Mesenchymal stem cell (in vitro differentiated cells and primary cell): ENCODE results near the gene HCRTR1.

Experiments used
- DNase-seq: peaks from one replicate; pipeline ENCODE4 v3.0.0-alpha.2; 2013
- H2AFZ ChIP-seq: one replicate; pipeline ENCODE4 v1.6.1; 2013; ENCODE audit warnings: low read depth, mild to moderate bottlenecking, control low read depth, inconsistent platforms, low read length, moderate library complexity
- H2AK5ac ChIP-seq: 2 replicates; pipeline ENCODE4 v1.6.1; 2013; ENCODE audit warnings: low read length, moderate library complexity, mild to moderate bottlenecking, inconsistent platforms; ENCODE audit not compliant: severe bottlenecking
- H2BK120ac ChIP-seq: one replicate; pipeline ENCODE4 v1.6.1; 2013; ENCODE audit warnings: low read depth, mild to moderate bottlenecking, inconsistent platforms, low read length, moderate library complexity
- H2BK12ac ChIP-seq, 2 experiments: one replicate each; pipeline ENCODE4 v1.6.1; 2013; ENCODE audit warnings: inconsistent platforms in 2 of 2, low read length in 2 of 2, mild to moderate bottlenecking in 2 of 2, moderate library complexity in 2 of 2, control low read depth in 1 of 2
- H2BK15ac ChIP-seq: one replicate; pipeline ENCODE4 v1.6.1; 2013; ENCODE audit warnings: mild to moderate bottlenecking, low read depth, inconsistent platforms; ENCODE audit not compliant: poor library complexity, severe bottlenecking
- H2BK5ac ChIP-seq: 2 replicates; pipeline ENCODE4 v1.6.1; 2013; ENCODE audit warnings: low read depth, mild to moderate bottlenecking, low read length, control low read depth, inconsistent platforms; ENCODE audit not compliant: poor library complexity, severe bottlenecking
- H3K14ac ChIP-seq, 2 experiments: one replicate each; pipeline ENCODE4 v1.6.1; 2013; ENCODE audit warnings: inconsistent platforms in 2 of 2, low read length in 2 of 2, control low read depth in 1 of 2, mild to moderate bottlenecking in 1 of 2, moderate library complexity in 1 of 2
- H3K18ac ChIP-seq, 2 experiments: one replicate each; pipeline ENCODE4 v1.6.1; 2013; ENCODE audit warnings: inconsistent platforms in 2 of 2, low read length in 2 of 2, control low read depth in 1 of 2, low read depth in 1 of 2, mild to moderate bottlenecking in 1 of 2
- H3K23ac ChIP-seq, 2 experiments: one replicate each; pipeline ENCODE4 v1.6.1; 2013; ENCODE audit warnings: inconsistent platforms in 2 of 2, low read length in 2 of 2, mild to moderate bottlenecking in 2 of 2, moderate library complexity in 2 of 2, control low read depth in 1 of 2
- H3K27ac ChIP-seq: 2 replicates; pipeline ENCODE4 v1.5.1; 2013; ENCODE audit warnings: mild to moderate bottlenecking, moderate library complexity, low read length, control low read depth, inconsistent platforms; ENCODE audit not compliant: poor library complexity, severe bottlenecking
- H3K27me3 ChIP-seq, 2 experiments: 2 replicates each; pipeline versions ENCODE4 v1.6.1 to v1.7.0; 2013; ENCODE audit warnings: low read length in 2 of 2, mild to moderate bottlenecking in 2 of 2, moderate library complexity in 2 of 2, control low read depth in 1 of 2, inconsistent platforms in 1 of 2; ENCODE audit not compliant: control insufficient read depth in 1 of 2, insufficient read depth in 1 of 2
- H3K36me3 ChIP-seq, 2 experiments: 2 replicates each; pipeline versions ENCODE4 v1.6.1 to v1.7.0; 2013; ENCODE audit warnings: low read length in 2 of 2, control low read depth in 1 of 2, inconsistent platforms in 1 of 2, low read depth in 1 of 2, mild to moderate bottlenecking in 1 of 2; ENCODE audit not compliant: insufficient read depth in 2 of 2, control insufficient read depth in 1 of 2
- H3K4ac ChIP-seq, 2 experiments: one replicate each; pipeline ENCODE4 v1.6.1; 2013; ENCODE audit warnings: inconsistent platforms in 2 of 2, low read length in 2 of 2, mild to moderate bottlenecking in 2 of 2, moderate library complexity in 2 of 2, control low read depth in 1 of 2, low read depth in 1 of 2
- H3K4me1 ChIP-seq: 2 replicates; pipeline ENCODE4 v1.6.1; 2013; ENCODE audit warnings: low read depth, low read length, control low read depth; ENCODE audit not compliant: control insufficient read depth, insufficient read depth
- H3K4me2 ChIP-seq: 2 replicates; pipeline ENCODE4 v1.6.1; 2013; ENCODE audit warnings: low read length, mild to moderate bottlenecking, inconsistent platforms; ENCODE audit not compliant: poor library complexity, severe bottlenecking
- H3K4me3 ChIP-seq, 2 experiments: 2 replicates each; pipeline versions ENCODE4 v1.5.1 to v1.7.0; 2013; ENCODE audit warnings: low read length in 2 of 2, mild to moderate bottlenecking in 2 of 2, control low read depth in 1 of 2, low read depth in 1 of 2; ENCODE audit not compliant: insufficient read depth in 1 of 2
- H3K79me1 ChIP-seq: replicated peaks from 2 replicates; pipeline ENCODE4 v1.6.1; 2013; ENCODE audit warnings: mild to moderate bottlenecking, control low read depth, low read length, inconsistent platforms; ENCODE audit not compliant: poor library complexity, severe bottlenecking
- H3K9ac ChIP-seq: 2 replicates; pipeline ENCODE4 v1.7.0; 2013; ENCODE audit warnings: mild to moderate bottlenecking, low read length, moderate library complexity
- H3K9me3 ChIP-seq: 2 replicates; pipeline ENCODE4 v1.7.0; 2013; ENCODE audit warnings: mild to moderate bottlenecking, low read length; ENCODE audit not compliant: control insufficient read depth
- H4K8ac ChIP-seq: one replicate; pipeline ENCODE4 v1.6.1; 2013; ENCODE audit warnings: inconsistent platforms, mild to moderate bottlenecking, low read length, moderate library complexity
- H4K91ac ChIP-seq: one replicate; pipeline ENCODE4 v1.6.1; 2013; ENCODE audit warnings: mild to moderate bottlenecking, low read length, inconsistent platforms
- WGBS: methylation state at CpG from one replicate; pipeline ENCODE4 v1.1.7; 2013; ENCODE audit warnings: mixed read lengths; 5-methylcytosine and 5-hydroxymethylcytosine counted together

HCRTR1 gene

GRCh38 chr1:31593136-31593665 is 24.3 kb upstream of the HCRTR1 start:
- H2AK5ac ChIP-seq = peak overlapping the region; percentile 40
- no peaks in the 10 kb centered on the region for H3K79me1 ChIP-seq
- no peaks in the 10 kb centered on the region for H3K9me3 ChIP-seq
- H3K4ac ChIP-seq = no peak overlapping the region
- H3K4me2 ChIP-seq = no peak overlapping the region
- no peak for DNase-seq
- H4K91ac ChIP-seq = no peak overlapping the region
- no peak overlapping the region for H2BK120ac ChIP-seq
- H2AFZ ChIP-seq = no peak overlapping the region
- WGBS = 74% methylated on average over 4 of the region's 5 CpGs
- no peak overlapping the region for H3K4me3 ChIP-seq
- no peak overlapping the region for H3K14ac ChIP-seq
- no peak overlapping the region for H2BK12ac ChIP-seq
- no peak overlapping the region for H4K8ac ChIP-seq
- H2BK15ac ChIP-seq = no peak overlapping the region
- no peak overlapping the region for H3K18ac ChIP-seq
- H3K23ac ChIP-seq = no peak overlapping the region
- H3K4me1 ChIP-seq = peaks cover 28% of the 10 kb centered on the region
- H2BK5ac ChIP-seq = no peak overlapping the region
- no peak overlapping the region for H3K9ac ChIP-seq
- peaks cover 0 to 3% of the 10 kb centered on the region in 2 experiments for H3K27me3 ChIP-seq
- H3K36me3 ChIP-seq = peaks cover 0 to 4% of the 10 kb centered on the region in 2 experiments
- H3K27ac ChIP-seq = no peak overlapping the region

- Histone ChIP-seq H3K23ac (no peak overlapping the region), H3K4me2 (no peak overlapping the region), H2AK5ac (no peak overlapping the region), H3K9me3 (no peaks in the 10 kb centered on the region), H2AFZ (no peak overlapping the region), H3K27ac (no peak overlapping the region), H3K4me3 (no peak overlapping the region), H2BK5ac (no peak overlapping the region), H4K91ac (no peak overlapping the region), H3K4me1 (peaks cover 20% of the 10 kb centered on the region), H4K8ac (no peak overlapping the region), H3K36me3 (no peaks in the 10 kb centered on the region), H3K27me3 (peaks cover 0 to 3% of the 10 kb centered on the region in 2 experiments), H3K79me1 (no peaks in the 10 kb centered on the region), H2BK12ac (no peak overlapping the region), H3K4ac (no peak overlapping the region), H3K9ac (no peak overlapping the region), H2BK120ac (no peak overlapping the region), H2BK15ac (no peak overlapping the region), H3K18ac (no peak overlapping the region), H3K14ac (no peak overlapping the region)
- DNase-seq = peak; percentile 68
- 41% methylated on average over 10 of the region's 10 CpGs for WGBS
These were observed 23.5 kb upstream of the HCRTR1 start for GRCh38 chr1:31593770-31594632.

- no peaks in the 10 kb centered on the region for H3K9me3 ChIP-seq
- 85% methylated on average over 4 of the region's 4 CpGs for WGBS
These were observed 21.4 kb upstream of the HCRTR1 start for GRCh38 chr1:31595836-31596736.

GRCh38 chr1:31596737-31597097 is 20.8 kb upstream of the HCRTR1 start:
- Histone ChIP-seq H2AFZ (no peak overlapping the region), H3K4ac (no peak overlapping the region), H3K27ac (no peak overlapping the region), H2AK5ac (no peak overlapping the region), H3K9me3 (no peaks in the 10 kb centered on the region), H3K23ac (no peak overlapping the region), H2BK15ac (no peak overlapping the region), H3K4me2 (no peak overlapping the region), H3K4me3 (no peak overlapping the region), H3K9ac (no peak overlapping the region), H3K14ac (no peak overlapping the region), H3K27me3 (no peaks in the 10 kb centered on the region), H2BK5ac (no peak overlapping the region), H3K79me1 (no peaks in the 10 kb centered on the region), H3K4me1 (peaks cover 7% of the 10 kb centered on the region), H3K36me3 (no peaks in the 10 kb centered on the region), H4K8ac (no peak overlapping the region), H3K18ac (no peak overlapping the region), H2BK12ac (no peak overlapping the region), H4K91ac (no peak overlapping the region), H2BK120ac (no peak overlapping the region)
- 83% methylated on average over 5 of the region's 6 CpGs for WGBS
- no peak for DNase-seq

More at GRCh38 chr1:31595836-31596736, 21.4 kb upstream of the HCRTR1 start:
- no peak for DNase-seq
- no peaks in the 10 kb centered on the region for H3K27me3 ChIP-seq
- H3K9ac ChIP-seq = no peak overlapping the region
- no peak overlapping the region for H3K4me2 ChIP-seq
- H3K23ac ChIP-seq = no peak overlapping the region
- H2BK15ac ChIP-seq = no peak overlapping the region
- H3K27ac ChIP-seq = no peak overlapping the region
- no peaks in the 10 kb centered on the region for H3K79me1 ChIP-seq
- H2AK5ac ChIP-seq = no peak overlapping the region
- H3K4me3 ChIP-seq = no peak overlapping the region
- H3K18ac ChIP-seq = no peak overlapping the region
- no peak overlapping the region for H2BK12ac ChIP-seq
- H3K14ac ChIP-seq = no peak overlapping the region
- H2BK120ac ChIP-seq = no peak overlapping the region
- H4K8ac ChIP-seq = no peak overlapping the region
- no peak overlapping the region for H2AFZ ChIP-seq
- H3K4me1 ChIP-seq = peaks cover 11% of the 10 kb centered on the region
- H2BK5ac ChIP-seq = no peak overlapping the region
- H3K4ac ChIP-seq = no peak overlapping the region
- H3K36me3 ChIP-seq = no peaks in the 10 kb centered on the region
- no peak overlapping the region for H4K91ac ChIP-seq
